NCI-H69 (cell line): ENCODE results near the gene ARHGEF1.
A peak's percentile ranks its signal among the peaks of the same experiment; 100 is the strongest.

Source experiments
- DNase-seq: peaks from one replicate; lab custom pipeline; 2025; lab: John Stamatoyannopoulos, UW

ARHGEF1 gene

GRCh38 chr19:41883821-41884733 is 1.1 kb downstream of the ARHGEF1 start:
- peak; percentile 99 for DNase-seq

DNA sequence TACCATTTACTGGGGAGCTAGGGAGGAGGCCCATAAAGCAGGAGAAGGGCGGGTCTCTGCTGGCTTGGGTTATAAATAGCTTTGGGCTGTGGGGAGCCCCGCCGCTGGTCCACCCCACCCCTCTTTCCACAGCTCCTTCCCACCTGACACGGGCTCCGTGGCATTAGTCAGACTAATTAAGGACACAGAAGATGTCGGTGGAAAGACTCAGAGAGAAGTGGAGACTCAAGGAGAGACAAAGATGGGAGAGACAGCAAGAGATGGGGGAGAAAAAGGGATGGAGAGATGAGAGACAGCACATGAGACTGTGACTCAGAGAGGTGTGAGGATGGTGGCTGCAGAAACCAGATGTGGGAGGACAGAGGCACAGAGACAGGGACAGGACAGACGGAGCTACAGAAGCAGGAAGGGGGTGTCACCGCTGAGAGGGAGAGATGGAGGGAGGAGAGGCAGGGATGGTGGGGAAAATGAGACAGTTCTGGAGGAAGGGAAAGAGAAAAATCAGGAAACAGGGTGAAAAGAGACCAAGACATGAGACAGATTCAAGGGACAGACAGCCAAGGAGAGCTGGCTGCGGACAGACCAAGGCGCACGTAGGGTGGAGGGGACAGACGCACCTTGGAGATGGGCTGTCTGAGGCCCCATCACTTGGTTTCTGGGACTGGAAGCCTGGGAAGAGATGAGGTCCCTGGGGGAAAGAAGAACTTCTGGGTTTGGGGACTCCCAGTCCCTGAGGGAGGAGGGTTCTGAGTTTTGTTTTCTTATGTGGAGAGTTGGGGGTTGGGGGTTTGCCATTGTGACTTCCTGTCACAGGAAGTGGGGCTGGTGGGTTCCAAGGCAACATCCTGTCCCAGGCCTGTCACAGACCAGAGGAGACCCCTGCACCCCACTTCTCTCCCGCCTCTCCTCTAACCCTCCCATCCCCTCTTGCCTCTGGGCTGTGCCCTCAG is 4.1 kb downstream of the ARHGEF1 start:
- no peak for DNase-seq

GRCh38 chr19:41887711-41888382 is 4.9 kb downstream of the ARHGEF1 start:
- DNase-seq: no peak

GRCh38 chr19:41888926-41889325 is 5.9 kb downstream of the ARHGEF1 start:
- DNase-seq: no peak

DNA sequence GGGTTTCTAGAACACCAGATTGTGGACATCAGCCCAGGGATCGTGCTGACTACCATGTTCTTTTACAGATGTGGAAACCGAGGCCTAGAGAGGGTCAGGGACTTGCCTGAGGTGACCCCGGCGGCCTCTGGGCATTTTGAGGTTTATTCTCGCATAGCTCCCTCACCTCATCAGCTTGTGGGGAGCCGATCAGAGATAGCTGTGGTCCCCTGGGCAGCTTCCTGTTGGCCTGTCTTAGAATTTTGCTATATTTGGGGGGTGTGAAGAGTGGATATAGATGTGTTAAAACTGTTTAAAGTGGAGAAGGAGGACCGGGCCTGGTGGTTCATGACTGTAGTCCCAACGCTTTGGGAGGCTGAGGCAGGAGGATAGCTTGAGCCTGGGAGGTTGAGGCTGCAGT is 6.9 kb downstream of the ARHGEF1 start:
- DNase-seq: no peak

- DNase-seq: no peak
Observed at GRCh38 chr19:41890936-41891335, 8.0 kb downstream of the ARHGEF1 start.

- no peak for DNase-seq
Observed at GRCh38 chr19:41892173-41892902, 9.4 kb downstream of the ARHGEF1 start.

DNA sequence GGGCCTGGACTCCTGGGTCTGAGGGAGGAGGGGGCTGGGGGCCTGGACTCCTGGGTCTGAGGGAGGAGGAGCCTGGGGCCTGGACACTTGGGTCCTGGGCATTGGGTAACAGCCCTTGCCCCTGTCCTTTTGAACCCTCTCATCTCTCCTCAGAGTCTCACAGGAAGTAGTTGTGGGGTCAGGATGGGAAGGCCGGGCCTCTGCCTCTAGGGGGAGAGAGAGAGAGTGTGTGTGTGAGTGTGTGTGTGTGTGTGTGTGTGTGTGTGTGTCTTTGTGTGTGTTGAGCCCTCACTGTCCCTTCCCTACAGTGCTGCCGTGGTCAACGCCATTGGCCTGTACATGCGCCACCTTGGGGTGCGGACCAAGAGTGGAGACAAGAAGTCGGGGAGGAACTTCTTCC is 10.9 kb downstream of the ARHGEF1 start:
- DNase-seq: peak; percentile 39

- DNase-seq: no peak
Observed at GRCh38 chr19:41894350-41894749, 11.4 kb downstream of the ARHGEF1 start.

DNA sequence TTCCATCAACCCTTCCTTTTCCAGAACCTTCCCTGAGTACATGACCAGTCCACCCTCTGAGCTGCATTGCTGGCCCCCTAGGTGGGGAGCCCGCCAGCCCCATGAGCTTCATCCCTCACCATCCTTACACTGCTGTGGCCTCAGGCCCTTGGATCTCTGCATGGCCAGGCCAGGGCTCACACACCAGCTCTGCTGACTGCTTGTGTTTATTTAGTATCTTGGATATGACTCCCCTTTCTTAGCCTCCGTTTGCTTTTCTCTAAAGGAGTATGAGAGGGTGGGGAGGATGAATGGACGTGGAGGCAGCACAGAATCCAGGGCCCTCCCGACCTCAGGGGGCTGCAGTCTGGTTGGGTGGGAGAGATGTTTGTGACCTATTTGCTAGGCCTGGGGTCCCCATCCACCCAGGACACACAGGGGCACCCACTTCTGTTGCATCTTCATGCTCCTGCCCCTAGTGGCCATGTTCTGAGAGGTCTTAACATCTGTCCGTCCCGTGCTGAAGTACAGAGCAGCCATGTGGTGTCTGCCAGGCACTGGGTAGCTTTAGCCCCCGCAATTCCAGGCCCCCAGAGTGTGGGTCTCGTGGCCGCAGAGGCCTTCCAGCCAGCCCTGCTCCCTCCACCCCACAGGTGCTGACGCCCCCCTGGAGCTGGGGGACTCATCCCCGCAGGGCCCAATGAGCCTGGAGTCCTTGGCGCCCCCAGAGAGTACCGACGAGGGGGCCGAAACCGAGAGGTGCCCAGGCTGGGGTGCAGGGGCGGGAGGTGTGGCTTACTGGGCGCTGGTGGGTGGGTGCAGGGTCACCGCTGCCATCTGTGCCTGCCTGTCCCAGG is 13.0 kb downstream of the ARHGEF1 start:
- peak; percentile 24 for DNase-seq

- no peak for DNase-seq
Observed at GRCh38 chr19:41896581-41896942, 13.6 kb downstream of the ARHGEF1 start.

DNA sequence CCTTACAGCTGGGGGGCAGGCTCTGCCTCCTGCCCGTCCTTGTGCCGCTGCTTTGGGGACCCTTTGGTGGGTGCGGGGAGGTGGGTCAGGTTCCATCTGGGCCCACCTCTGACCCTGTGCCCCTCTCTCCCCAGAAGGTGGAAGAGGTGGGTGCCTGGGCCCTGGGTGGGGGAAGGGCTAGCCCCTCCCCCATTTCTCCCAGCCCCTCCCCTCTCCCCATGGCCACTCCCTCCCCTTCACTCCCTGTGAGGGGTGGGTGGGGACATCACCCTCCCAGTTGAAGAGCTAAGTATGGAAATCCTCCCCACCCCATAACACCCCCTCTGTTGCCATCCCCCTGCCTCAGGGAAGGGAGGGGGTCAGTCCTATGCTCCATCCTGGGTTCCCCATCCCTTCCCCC is 14.2 kb downstream of the ARHGEF1 start:
- DNase-seq: no peak

- DNase-seq: no peak
Observed at GRCh38 chr19:41897820-41898219, 14.8 kb downstream of the ARHGEF1 start.

DNA sequence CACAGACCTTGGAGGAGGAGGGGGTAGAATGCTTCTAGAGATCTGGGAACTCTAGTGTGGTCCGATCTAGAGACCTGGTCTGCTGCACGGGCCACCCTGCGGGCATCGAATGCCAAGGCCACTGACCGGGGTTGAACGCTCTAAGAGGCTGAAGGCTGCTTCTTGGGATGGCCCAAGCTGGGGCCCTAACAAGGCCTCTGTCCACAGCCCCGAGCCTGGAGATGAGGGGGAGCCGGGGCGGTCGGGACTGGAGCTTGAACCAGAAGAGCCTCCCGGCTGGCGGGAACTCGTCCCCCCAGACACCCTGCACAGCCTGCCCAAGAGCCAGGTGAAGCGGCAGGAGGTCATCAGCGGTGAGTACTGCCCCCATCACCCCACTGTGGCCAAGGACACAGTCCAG is 15.3 kb downstream of the ARHGEF1 start:
- no peak for DNase-seq

- no peak for DNase-seq
Observed at GRCh38 chr19:41901707-41902360, 18.9 kb downstream of the ARHGEF1 start.

DNA sequence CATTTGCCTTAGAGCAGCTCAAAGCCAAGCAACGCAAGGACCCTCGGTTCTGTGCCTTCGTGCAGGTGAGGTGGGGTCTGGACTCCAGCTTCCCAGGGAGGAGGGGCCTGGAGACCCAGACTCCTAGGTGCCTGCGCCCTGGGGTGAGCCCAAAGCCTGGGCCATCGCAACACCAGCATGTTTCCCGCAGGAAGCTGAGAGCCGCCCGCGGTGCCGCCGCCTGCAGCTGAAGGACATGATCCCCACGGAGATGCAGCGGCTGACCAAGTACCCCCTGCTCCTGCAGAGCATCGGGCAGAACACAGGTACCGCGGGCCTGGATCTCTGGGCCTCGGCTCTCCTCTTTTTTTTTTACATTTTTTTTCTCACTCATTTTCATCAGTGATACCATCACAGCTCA is 19.6 kb downstream of the ARHGEF1 start:
- DNase-seq: no peak

DNA sequence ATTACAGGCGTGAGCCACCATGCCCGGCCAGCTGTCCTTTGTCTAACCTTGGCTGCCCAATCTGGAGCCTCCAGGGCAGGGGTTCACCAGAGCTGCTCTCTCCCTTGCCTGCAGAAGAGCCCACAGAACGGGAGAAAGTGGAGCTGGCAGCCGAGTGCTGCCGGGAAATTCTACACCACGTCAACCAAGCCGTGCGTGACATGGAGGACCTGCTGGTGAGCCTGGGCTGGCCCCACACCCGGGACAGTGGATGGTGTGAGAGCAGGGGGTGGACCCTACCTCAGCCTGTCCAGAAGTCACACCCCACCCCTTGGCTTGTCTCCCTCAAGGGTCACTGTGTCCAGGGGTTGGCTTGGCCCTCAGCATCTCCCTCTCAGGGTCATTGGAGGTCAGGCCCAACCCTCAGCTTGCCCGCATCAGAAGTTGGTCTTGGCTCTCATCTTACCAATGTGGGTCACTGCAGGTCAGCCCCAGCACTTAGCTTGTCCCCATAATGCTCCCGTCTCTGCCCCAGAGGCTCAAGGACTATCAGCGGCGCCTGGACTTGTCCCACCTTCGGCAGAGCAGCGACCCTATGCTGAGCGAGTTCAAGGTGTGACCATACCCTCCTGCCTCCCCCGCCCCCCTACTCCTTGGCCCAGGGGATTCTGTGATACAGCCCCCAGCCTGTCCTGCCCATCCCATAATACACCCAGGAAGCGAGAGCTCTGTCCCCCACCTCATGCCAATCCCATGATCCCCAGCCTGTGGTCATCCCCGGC is 20.4 kb downstream of the ARHGEF1 start:
- DNase-seq: no peak

DNA sequence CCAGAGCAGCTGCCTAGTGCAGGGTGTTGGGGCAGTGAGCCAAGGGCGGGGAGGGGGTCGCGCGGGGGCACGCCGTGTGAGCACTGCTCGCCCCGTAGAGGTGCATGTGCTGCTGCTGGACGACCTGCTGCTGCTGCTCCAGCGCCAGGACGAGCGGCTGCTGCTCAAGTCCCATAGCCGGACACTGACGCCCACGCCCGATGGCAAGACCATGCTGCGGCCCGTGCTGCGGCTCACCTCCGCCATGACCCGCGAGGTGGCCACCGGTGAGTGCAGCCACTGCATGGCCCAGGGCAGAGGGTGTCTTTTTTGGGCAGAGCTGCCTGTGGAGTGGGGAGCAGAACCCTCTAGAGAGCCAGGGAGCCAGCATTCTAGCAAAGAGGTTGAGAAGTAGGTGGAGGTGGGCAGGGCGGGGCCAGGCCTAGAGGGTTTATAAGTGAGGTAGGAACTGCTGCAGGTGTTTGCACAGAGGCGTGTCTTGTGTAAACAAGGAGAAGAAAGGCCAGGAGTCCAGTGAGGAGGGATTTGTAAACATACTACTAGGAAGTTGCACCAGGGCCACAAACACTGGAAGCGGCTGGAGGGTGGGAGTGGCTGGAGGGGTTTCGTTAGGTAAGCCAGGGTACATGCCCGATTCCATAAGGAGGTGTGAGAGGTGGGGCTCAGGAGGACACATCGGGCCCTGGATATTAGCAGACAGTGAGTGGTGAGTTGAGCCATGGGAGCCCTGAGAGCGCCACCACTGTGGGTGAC is 21.3 kb downstream of the ARHGEF1 start:
- DNase-seq: peak; percentile 98
